GM23338 (cell line): ENCODE results near the gene TNS1.

Experiments
- CREB1 ChIP-seq: fragments of 250-450 bp; sonication (Bioruptor Pico); IDR thresholded peaks from 2 replicates; pipeline ENCODE4 v1.5.0; 2020; ENCODE audit warnings: low read depth, mild to moderate bottlenecking, moderate library complexity
- EZH2 ChIP-seq: fragments of 200-600 bp; sonication (generic); IDR thresholded peaks from one replicate; pipeline ENCODE4 v1.8.0; 2017; ENCODE audit warnings: antibody characterized with exemption, mild to moderate bottlenecking, low read depth; ENCODE audit not compliant: unreplicated experiment
- EZH2phosphoT487 ChIP-seq: fragments of 200-600 bp; sonication (generic); IDR thresholded peaks from one replicate; pipeline ENCODE4 v1.8.1; 2018; ENCODE audit warnings: antibody characterized with exemption; ENCODE audit not compliant: unreplicated experiment
- JUNB ChIP-seq: IDR thresholded peaks from one replicate; pipeline ENCODE4 v1.6.1; 2016; ENCODE audit warnings: antibody characterized with exemption; ENCODE audit not compliant: unreplicated experiment
- POLR2AphosphoS5 ChIP-seq: IDR thresholded peaks from 2 replicates; pipeline ENCODE4 v1.6.1; 2016; ENCODE audit warnings: antibody characterized with exemption, low read depth
- TF ChIP-seq, protein P1 (sequence below), 2 experiments: fragments of 200-600 bp in 1 of 2; sonication (generic) in 1 of 2; conservative IDR thresholded peaks; 2 replicates each; pipeline versions ENCODE4 v1.5.1 to v1.6.1; 2016 to 2017; ENCODE audit warnings: antibody characterized with exemption in 2 of 2, low read depth in 2 of 2, mild to moderate bottlenecking in 2 of 2, moderate library complexity in 1 of 2
- TF ChIP-seq, protein P2 (sequence below): IDR thresholded peaks from 2 replicates; pipeline ENCODE4 v1.6.1; 2016; ENCODE audit warnings: antibody characterized with exemption

DNA sequence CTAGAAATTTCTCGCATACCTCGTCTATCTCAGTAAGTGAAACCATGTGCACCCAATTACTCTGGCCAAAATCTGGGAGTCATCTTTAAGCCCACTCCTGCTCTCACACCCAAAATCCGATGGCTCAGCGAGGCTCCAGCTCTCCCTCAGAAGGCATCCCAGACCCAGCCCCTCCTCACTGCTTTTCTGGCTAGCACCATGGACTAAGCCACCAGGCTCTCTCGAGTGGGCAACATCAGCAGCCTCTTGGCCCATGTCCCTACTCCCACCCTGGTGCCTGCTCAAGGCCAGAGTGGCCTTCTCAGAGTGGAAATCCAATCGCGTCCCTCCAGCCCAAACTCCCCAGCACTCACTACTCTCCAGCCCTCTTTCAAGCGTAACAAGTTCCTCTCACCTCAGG is 27.2 kb downstream of the TNS1 start:
- TF ChIP-seq, protein P1, sequence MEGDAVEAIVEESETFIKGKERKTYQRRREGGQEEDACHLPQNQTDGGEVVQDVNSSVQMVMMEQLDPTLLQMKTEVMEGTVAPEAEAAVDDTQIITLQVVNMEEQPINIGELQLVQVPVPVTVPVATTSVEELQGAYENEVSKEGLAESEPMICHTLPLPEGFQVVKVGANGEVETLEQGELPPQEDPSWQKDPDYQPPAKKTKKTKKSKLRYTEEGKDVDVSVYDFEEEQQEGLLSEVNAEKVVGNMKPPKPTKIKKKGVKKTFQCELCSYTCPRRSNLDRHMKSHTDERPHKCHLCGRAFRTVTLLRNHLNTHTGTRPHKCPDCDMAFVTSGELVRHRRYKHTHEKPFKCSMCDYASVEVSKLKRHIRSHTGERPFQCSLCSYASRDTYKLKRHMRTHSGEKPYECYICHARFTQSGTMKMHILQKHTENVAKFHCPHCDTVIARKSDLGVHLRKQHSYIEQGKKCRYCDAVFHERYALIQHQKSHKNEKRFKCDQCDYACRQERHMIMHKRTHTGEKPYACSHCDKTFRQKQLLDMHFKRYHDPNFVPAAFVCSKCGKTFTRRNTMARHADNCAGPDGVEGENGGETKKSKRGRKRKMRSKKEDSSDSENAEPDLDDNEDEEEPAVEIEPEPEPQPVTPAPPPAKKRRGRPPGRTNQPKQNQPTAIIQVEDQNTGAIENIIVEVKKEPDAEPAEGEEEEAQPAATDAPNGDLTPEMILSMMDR (conservative IDR thresholded peaks at IDR 0.05; ENCODE audit: low read depth in 2 of 2): no peak
- TF ChIP-seq, protein P2, sequence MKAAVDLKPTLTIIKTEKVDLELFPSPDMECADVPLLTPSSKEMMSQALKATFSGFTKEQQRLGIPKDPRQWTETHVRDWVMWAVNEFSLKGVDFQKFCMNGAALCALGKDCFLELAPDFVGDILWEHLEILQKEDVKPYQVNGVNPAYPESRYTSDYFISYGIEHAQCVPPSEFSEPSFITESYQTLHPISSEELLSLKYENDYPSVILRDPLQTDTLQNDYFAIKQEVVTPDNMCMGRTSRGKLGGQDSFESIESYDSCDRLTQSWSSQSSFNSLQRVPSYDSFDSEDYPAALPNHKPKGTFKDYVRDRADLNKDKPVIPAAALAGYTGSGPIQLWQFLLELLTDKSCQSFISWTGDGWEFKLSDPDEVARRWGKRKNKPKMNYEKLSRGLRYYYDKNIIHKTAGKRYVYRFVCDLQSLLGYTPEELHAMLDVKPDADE: no peak
- TF ChIP-seq EZH2 (no peak), CREB1 (CRISPR knock-in tag) (no peak), POLR2AphosphoS5 (no peak), EZH2phosphoT487 (no peak), JUNB (no peak)
